ENCODE data around the gene LRRC37A3.
"Not testable (repeated sequence)": the region's sequence is repeated elsewhere in the genome, so short reads cannot be mapped to it uniquely, and the experiment has no call there.

LRRC37A3 gene

GRCh38 chr17:64815833-64816198 lies 103.5 kb downstream of the LRRC37A3 start:
- H3K4me3 Mint-ChIP-seq; H3K4me1 Mint-ChIP-seq; H3K27ac Mint-ChIP-seq; H3K27me3 Mint-ChIP-seq (ENCODE audit: low read depth, poor library complexity); H3K9me3 Mint-ChIP-seq; DNase-seq: not testable (repeated sequence)
- peaks cover 16% of the 10 kb centered on the region for H3K36me3 Mint-ChIP-seq (ENCODE audit: low read depth)

GRCh38 chr17:64814993-64815832 lies 104.1 kb downstream of the LRRC37A3 start:
- H3K4me3 Mint-ChIP-seq; H3K27me3 Mint-ChIP-seq (ENCODE audit: low read depth, poor library complexity); H3K9me3 Mint-ChIP-seq; H3K4me1 Mint-ChIP-seq; H3K27ac Mint-ChIP-seq; DNase-seq: not testable (repeated sequence)
- peaks cover 12% of the 10 kb centered on the region for H3K36me3 Mint-ChIP-seq (ENCODE audit: low read depth)

- not testable (repeated sequence) for H3K27ac Mint-ChIP-seq; H3K27me3 Mint-ChIP-seq (ENCODE audit: low read depth, poor library complexity); H3K4me3 Mint-ChIP-seq; H3K9me3 Mint-ChIP-seq; H3K36me3 Mint-ChIP-seq (ENCODE audit: low read depth); DNase-seq
- peaks cover 12% of the 10 kb centered on the region for H3K4me1 Mint-ChIP-seq
These were observed 110.9 kb downstream of the LRRC37A3 start for GRCh38 chr17:64808178-64808977.
